Measurements from ENCODE around the gene IGF1R. TPM values are rescaled to one million over a fixed set of nuclear protein-coding genes. Genes with fewer than 3 reads are reported as not detected.

IGF1R gene
- total RNA-seq, 1 experiment from 2014 or later: 16.3 TPM

GRCh38 chr15:98781838-98782237 is 133.5 kb downstream of the IGF1R start:
- Histone ChIP-seq H3K4me2 (ENCODE audit: low read length) (no peak overlapping the region), H3K4me3 (replicated peaks in 1 of 2; ENCODE audit: low read depth in 1 of 2, low read length in 2 of 2) (no peak overlapping the region), H3K27ac (ENCODE audit: low read depth, low read length) (no peak overlapping the region), H3K9ac (ENCODE audit: low read length) (no peak overlapping the region), H4K20me1 (ENCODE audit: insufficient read depth) (no peaks in the 10 kb centered on the region), H3K4me1 (ENCODE audit: control insufficient read depth in 1 of 2, insufficient read depth in 2 of 2, low read length in 2 of 2) (peaks cover 3 to 7% of the 10 kb centered on the region in 2 experiments; a peak in 2 of 4 replicates), H3K27me3 (ENCODE audit: insufficient read depth, low read length) (no peaks in the 10 kb centered on the region), H2AFZ (ENCODE audit: low read depth, low read length, poor library complexity, severe bottlenecking) (no peak overlapping the region), H3K9me2 (ENCODE audit: insufficient read depth) (no peaks in the 10 kb centered on the region), H3K79me2 (ENCODE audit: insufficient read depth, low read length) (no peaks in the 10 kb centered on the region), H3K9me3 (ENCODE audit: control insufficient read depth in 1 of 2, insufficient read depth in 1 of 2, low read depth in 1 of 2, low read length in 2 of 2) (no peaks in the 10 kb centered on the region), H3K36me3 (ENCODE audit: control insufficient read depth in 1 of 2, insufficient read depth in 2 of 2, low read length in 2 of 2) (no peaks in the 10 kb centered on the region)
- BruUV-seq (replicated peaks): no TSS peak
- TF ChIP-seq EGR1 (IDR thresholded peaks at IDR 0.05; ENCODE audit: low read depth): no peak
- TF ChIP-seq ZNF274 (IDR thresholded peaks at IDR 0.05; ENCODE audit: low read depth, low read length): no peak
- no peak for TF ChIP-seq RAD21 (IDR thresholded peaks at IDR 0.05; ENCODE audit: low read depth)
- TF ChIP-seq SRF (IDR thresholded peaks at IDR 0.05; ENCODE audit: low read depth): no peak
- no peak for TF ChIP-seq CTCF (IDR thresholded peaks at IDR 0.05 in 2 of 3, conservative IDR thresholded peaks at IDR 0.05 in 1 of 3; ENCODE audit: borderline replicate concordance in 1 of 3, insufficient read depth in 1 of 3, low read depth in 2 of 3, low read length in 2 of 3)
- TF ChIP-seq SIN3A (IDR thresholded peaks at IDR 0.05; ENCODE audit: low read depth): no peak
- TF ChIP-seq MAX (IDR thresholded peaks at IDR 0.05): no peak
- no peak for TF ChIP-seq CEBPB (IDR thresholded peaks at IDR 0.05; ENCODE audit: low read depth)
- ATAC-seq (no peak), DNase-seq (ENCODE audit: low read depth, low spot score) (no peak)
- intact Hi-C loops (cut with micrococcal nuclease): loop anchor here (2.0 kb wide), 1 partner anchor 99 kb away; no protein-coding TSS in a partner anchor
- CTCF ChIA-PET: interaction anchor here (1.3 kb wide), 1 partner anchor 68 kb away, joined by 4 read pairs; no protein-coding TSS in a partner anchor
- RAD21 ChIA-PET (ENCODE audit: low non-redundant PET in 1 of 2, low total read pairs in 2 of 2, uncharacterized antibody in 2 of 2, unreplicated experiment in 2 of 2): no interaction called here
- POLR2A ChIA-PET: no interaction called here

GRCh38 chr15:98782801-98783200 is 134.5 kb downstream of the IGF1R start:
- intact Hi-C loops (cut with micrococcal nuclease): no loop called here
- H3K79me2 ChIP-seq (ENCODE audit: insufficient read depth, low read length): no peaks in the 10 kb centered on the region
- DNase-seq (ENCODE audit: low read depth, low spot score) (no peak), ATAC-seq (no peak)
- no peaks in the 10 kb centered on the region for H4K20me1 ChIP-seq (ENCODE audit: insufficient read depth)
- H3K27me3 ChIP-seq (ENCODE audit: insufficient read depth, low read length): no peaks in the 10 kb centered on the region
- no peak overlapping the region for H3K4me2 ChIP-seq (ENCODE audit: low read length)
- H3K9me2 ChIP-seq (ENCODE audit: insufficient read depth): no peaks in the 10 kb centered on the region
- no peak overlapping the region for H3K27ac ChIP-seq (ENCODE audit: low read depth, low read length)
- RAD21 ChIA-PET (ENCODE audit: low non-redundant PET in 1 of 2, low total read pairs in 2 of 2, uncharacterized antibody in 2 of 2, unreplicated experiment in 2 of 2): no interaction called here
- no peaks in the 10 kb centered on the region for H3K9me3 ChIP-seq (ENCODE audit: control insufficient read depth in 1 of 2, insufficient read depth in 1 of 2, low read depth in 1 of 2, low read length in 2 of 2)
- H3K9ac ChIP-seq (ENCODE audit: low read length): no peak overlapping the region
- H3K36me3 ChIP-seq (ENCODE audit: control insufficient read depth in 1 of 2, insufficient read depth in 2 of 2, low read length in 2 of 2): no peaks in the 10 kb centered on the region
- TF ChIP-seq POLR2AphosphoS5 (IDR thresholded peaks at IDR 0.05; ENCODE audit: low read depth, low read length) (no peak), ZNF274 (IDR thresholded peaks at IDR 0.05; ENCODE audit: low read depth, low read length) (no peak), CEBPB (IDR thresholded peaks at IDR 0.05; ENCODE audit: low read depth) (no peak)
- H3K4me1 ChIP-seq (ENCODE audit: control insufficient read depth in 1 of 2, insufficient read depth in 2 of 2, low read length in 2 of 2): peaks cover 2 to 7% of the 10 kb centered on the region in 2 experiments; a peak in 2 of 4 replicates
- CTCF ChIA-PET: interaction anchor here (0.9 to 1.1 kb wide), 3 partner anchors 11 to 294 kb away, joined by 3 to 7 read pairs (median 3); no protein-coding TSS in a partner anchor
- no peak overlapping the region for H2AFZ ChIP-seq (ENCODE audit: low read depth, low read length, poor library complexity, severe bottlenecking)
- POLR2A ChIA-PET: no interaction called here
- H3K4me3 ChIP-seq (replicated peaks in 1 of 2; ENCODE audit: low read depth in 1 of 2, low read length in 2 of 2): no peak overlapping the region
- no TSS peak for BruUV-seq (replicated peaks)
